Mesenchymal stem cell (in vitro differentiated cells and primary cell): ENCODE measurements around the gene MKKS. TPM values are rescaled to one million over a fixed set of nuclear protein-coding genes. Genes with fewer than 3 reads are reported as not detected.
A peak's percentile ranks its signal among the peaks of the same experiment; 100 is the strongest.

Experiments used
- DNase-seq: peaks from one replicate; pipeline ENCODE4 v3.0.0-alpha.2; 2013
- H2AFZ ChIP-seq: one replicate; pipeline ENCODE4 v1.6.1; 2013; ENCODE audit warnings: low read depth, mild to moderate bottlenecking, control low read depth, inconsistent platforms, low read length, moderate library complexity
- H2AK5ac ChIP-seq: 2 replicates; pipeline ENCODE4 v1.6.1; 2013; ENCODE audit warnings: low read length, moderate library complexity, mild to moderate bottlenecking, inconsistent platforms; ENCODE audit not compliant: severe bottlenecking
- H2BK120ac ChIP-seq: one replicate; pipeline ENCODE4 v1.6.1; 2013; ENCODE audit warnings: low read depth, mild to moderate bottlenecking, inconsistent platforms, low read length, moderate library complexity
- H2BK12ac ChIP-seq, 2 experiments: one replicate each; pipeline ENCODE4 v1.6.1; 2013; ENCODE audit warnings: inconsistent platforms in 2 of 2, low read length in 2 of 2, mild to moderate bottlenecking in 2 of 2, moderate library complexity in 2 of 2, control low read depth in 1 of 2
- H2BK15ac ChIP-seq: one replicate; pipeline ENCODE4 v1.6.1; 2013; ENCODE audit warnings: mild to moderate bottlenecking, low read depth, inconsistent platforms; ENCODE audit not compliant: poor library complexity, severe bottlenecking
- H2BK5ac ChIP-seq: 2 replicates; pipeline ENCODE4 v1.6.1; 2013; ENCODE audit warnings: low read depth, mild to moderate bottlenecking, low read length, control low read depth, inconsistent platforms; ENCODE audit not compliant: poor library complexity, severe bottlenecking
- H3K14ac ChIP-seq, 2 experiments: one replicate each; pipeline ENCODE4 v1.6.1; 2013; ENCODE audit warnings: inconsistent platforms in 2 of 2, low read length in 2 of 2, control low read depth in 1 of 2, mild to moderate bottlenecking in 1 of 2, moderate library complexity in 1 of 2
- H3K18ac ChIP-seq, 2 experiments: one replicate each; pipeline ENCODE4 v1.6.1; 2013; ENCODE audit warnings: inconsistent platforms in 2 of 2, low read length in 2 of 2, control low read depth in 1 of 2, low read depth in 1 of 2, mild to moderate bottlenecking in 1 of 2
- H3K23ac ChIP-seq, 2 experiments: one replicate each; pipeline ENCODE4 v1.6.1; 2013; ENCODE audit warnings: inconsistent platforms in 2 of 2, low read length in 2 of 2, mild to moderate bottlenecking in 2 of 2, moderate library complexity in 2 of 2, control low read depth in 1 of 2
- H3K27ac ChIP-seq: 2 replicates; pipeline ENCODE4 v1.5.1; 2013; ENCODE audit warnings: mild to moderate bottlenecking, moderate library complexity, low read length, control low read depth, inconsistent platforms; ENCODE audit not compliant: poor library complexity, severe bottlenecking
- H3K27me3 ChIP-seq, 2 experiments: 2 replicates each; pipeline versions ENCODE4 v1.6.1 to v1.7.0; 2013; ENCODE audit warnings: low read length in 2 of 2, mild to moderate bottlenecking in 2 of 2, moderate library complexity in 2 of 2, control low read depth in 1 of 2, inconsistent platforms in 1 of 2; ENCODE audit not compliant: control insufficient read depth in 1 of 2, insufficient read depth in 1 of 2
- H3K36me3 ChIP-seq, 2 experiments: 2 replicates each; pipeline versions ENCODE4 v1.6.1 to v1.7.0; 2013; ENCODE audit warnings: low read length in 2 of 2, control low read depth in 1 of 2, inconsistent platforms in 1 of 2, low read depth in 1 of 2, mild to moderate bottlenecking in 1 of 2; ENCODE audit not compliant: insufficient read depth in 2 of 2, control insufficient read depth in 1 of 2
- H3K4ac ChIP-seq, 2 experiments: one replicate each; pipeline ENCODE4 v1.6.1; 2013; ENCODE audit warnings: inconsistent platforms in 2 of 2, low read length in 2 of 2, mild to moderate bottlenecking in 2 of 2, moderate library complexity in 2 of 2, control low read depth in 1 of 2, low read depth in 1 of 2
- H3K4me1 ChIP-seq: 2 replicates; pipeline ENCODE4 v1.6.1; 2013; ENCODE audit warnings: low read depth, low read length, control low read depth; ENCODE audit not compliant: control insufficient read depth, insufficient read depth
- H3K4me2 ChIP-seq: 2 replicates; pipeline ENCODE4 v1.6.1; 2013; ENCODE audit warnings: low read length, mild to moderate bottlenecking, inconsistent platforms; ENCODE audit not compliant: poor library complexity, severe bottlenecking
- H3K4me3 ChIP-seq, 2 experiments: 2 replicates each; pipeline versions ENCODE4 v1.5.1 to v1.7.0; 2013; ENCODE audit warnings: low read length in 2 of 2, mild to moderate bottlenecking in 2 of 2, control low read depth in 1 of 2, low read depth in 1 of 2; ENCODE audit not compliant: insufficient read depth in 1 of 2
- H3K79me1 ChIP-seq: replicated peaks from 2 replicates; pipeline ENCODE4 v1.6.1; 2013; ENCODE audit warnings: mild to moderate bottlenecking, control low read depth, low read length, inconsistent platforms; ENCODE audit not compliant: poor library complexity, severe bottlenecking
- H3K9ac ChIP-seq: 2 replicates; pipeline ENCODE4 v1.7.0; 2013; ENCODE audit warnings: mild to moderate bottlenecking, low read length, moderate library complexity
- H3K9me3 ChIP-seq: 2 replicates; pipeline ENCODE4 v1.7.0; 2013; ENCODE audit warnings: mild to moderate bottlenecking, low read length; ENCODE audit not compliant: control insufficient read depth
- H4K8ac ChIP-seq: one replicate; pipeline ENCODE4 v1.6.1; 2013; ENCODE audit warnings: inconsistent platforms, mild to moderate bottlenecking, low read length, moderate library complexity
- H4K91ac ChIP-seq: one replicate; pipeline ENCODE4 v1.6.1; 2013; ENCODE audit warnings: mild to moderate bottlenecking, low read length, inconsistent platforms
- WGBS: methylation state at CpG from one replicate; pipeline ENCODE4 v1.1.7; 2013; ENCODE audit warnings: mixed read lengths; 5-methylcytosine and 5-hydroxymethylcytosine counted together
- polyA plus RNA-seq, 2 experiments: library from polyadenylated mRNA; stranded (reverse); fragments of 200-250 nt; gene quantifications; one replicate each; pipeline ENCODE4 v1.2.3, GENCODE V29; 2013

Gene MKKS
- 8.4 TPM for polyA plus RNA-seq (2013, experiment 1 of 2)
- 9.5 TPM for polyA plus RNA-seq (2013, experiment 2 of 2)

GRCh38 chr20:10433623-10434466 is at the start of gene MKKS:
Gene MKKS (minus strand): TSS chr20:10434222. CDS start chr20:10413514, 20,708 bp downstream.
- Histone ChIP-seq H2BK12ac (peak within 1 kb of the TSS; percentile 51 to 54), H3K4me2 (peak within 1 kb of the TSS; percentile 95), H3K27ac (peak within 1 kb of the TSS; percentile 88), H3K23ac (peak within 1 kb of the TSS; percentile 34 to 98), H2BK120ac (peak within 1 kb of the TSS; percentile 79), H4K8ac (peak within 1 kb of the TSS; percentile 94), H3K36me3 (no peaks in the 10 kb centered on the region), H3K9me3 (no peaks in the 10 kb centered on the region), H3K4ac (peak within 1 kb of the TSS; percentile 81 to 90), H4K91ac (peak within 1 kb of the TSS; percentile 96), H2AK5ac (no peak within 1 kb of the TSS), H3K27me3 (no peaks in the 10 kb centered on the region), H3K79me1 (peaks cover 33% of the 10 kb centered on the region), H2BK5ac (peak within 1 kb of the TSS; percentile 46), H2AFZ (peak within 1 kb of the TSS; percentile 89), H3K4me1 (peaks cover 6% of the 10 kb centered on the region), H3K9ac (peak within 1 kb of the TSS; percentile 99), H3K18ac (peak within 1 kb of the TSS; percentile 82 to 94), H3K14ac (peak within 1 kb of the TSS in 1 of 2 experiments; percentile 98), H3K4me3 (peak within 1 kb of the TSS; percentile 84 to 98), H2BK15ac (peak within 1 kb of the TSS; percentile 67)
- 0% methylated on average over 54 of the region's 73 CpGs for whole genome bisulfite sequencing
- DNase-seq = peak; percentile 95

GRCh38 chr20:10483691-10484090 is 49.7 kb upstream of the MKKS start:
- no peak overlapping the region for H3K23ac ChIP-seq
- H3K4me2 ChIP-seq = no peak overlapping the region
- no peak overlapping the region for H2AFZ ChIP-seq
- 78% methylated on average over 2 of the region's 2 CpGs for WGBS
- peaks cover 3% of the 10 kb centered on the region for H3K4me1 ChIP-seq
- no peak overlapping the region for H4K91ac ChIP-seq
- no peak overlapping the region for H3K9ac ChIP-seq
- H3K27ac ChIP-seq = no peak overlapping the region
- no peak overlapping the region for H2AK5ac ChIP-seq
- no peaks in the 10 kb centered on the region for H3K27me3 ChIP-seq
- peaks cover 13% of the 10 kb centered on the region for H3K79me1 ChIP-seq
- no peak for DNase-seq
- no peak overlapping the region for H2BK5ac ChIP-seq
- no peak overlapping the region for H3K4ac ChIP-seq
- H2BK120ac ChIP-seq = no peak overlapping the region
- H3K14ac ChIP-seq = no peak overlapping the region
- no peak overlapping the region for H2BK15ac ChIP-seq
- H2BK12ac ChIP-seq = no peak overlapping the region
- H3K36me3 ChIP-seq = no peaks in the 10 kb centered on the region
- H3K18ac ChIP-seq = no peak overlapping the region
- H3K4me3 ChIP-seq = no peak overlapping the region
- no peak overlapping the region for H4K8ac ChIP-seq
- no peaks in the 10 kb centered on the region for H3K9me3 ChIP-seq

- Histone ChIP-seq H3K14ac (no peak overlapping the region), H3K4me2 (no peak overlapping the region), H2BK5ac (no peak overlapping the region), H3K4ac (no peak overlapping the region), H2BK120ac (no peak overlapping the region), H3K9me3 (no peaks in the 10 kb centered on the region), H3K79me1 (peaks cover 13% of the 10 kb centered on the region), H4K8ac (no peak overlapping the region), H3K23ac (no peak overlapping the region), H3K18ac (peak overlapping the region in 1 of 2 experiments; percentile 34), H3K27ac (no peak overlapping the region), H2BK15ac (no peak overlapping the region), H4K91ac (no peak overlapping the region), H3K4me1 (no peaks in the 10 kb centered on the region), H2AK5ac (no peak overlapping the region), H3K9ac (no peak overlapping the region), H2AFZ (no peak overlapping the region), H3K36me3 (no peaks in the 10 kb centered on the region), H2BK12ac (no peak overlapping the region), H3K27me3 (no peaks in the 10 kb centered on the region), H3K4me3 (no peak overlapping the region)
- no peak for DNase-seq
- 83% methylated on average over 5 of the region's 5 CpGs for WGBS
These were observed 47.7 kb upstream of the MKKS start for GRCh38 chr20:10481676-10482075.

GRCh38 chr20:10478930-10479329 is 44.9 kb upstream of the MKKS start:
- WGBS = 100% methylated on average over 2 of the region's 4 CpGs
- H3K4me2 ChIP-seq = no peak overlapping the region
- H3K27me3 ChIP-seq = no peaks in the 10 kb centered on the region
- no peak overlapping the region for H2BK12ac ChIP-seq
- no peaks in the 10 kb centered on the region for H3K36me3 ChIP-seq
- no peak overlapping the region for H2AFZ ChIP-seq
- H3K9ac ChIP-seq = no peak overlapping the region
- peaks cover 21% of the 10 kb centered on the region for H3K79me1 ChIP-seq
- H3K27ac ChIP-seq = no peak overlapping the region
- H2AK5ac ChIP-seq = no peak overlapping the region
- no peak overlapping the region for H4K8ac ChIP-seq
- H3K14ac ChIP-seq = no peak overlapping the region
- no peak overlapping the region for H3K18ac ChIP-seq
- H4K91ac ChIP-seq = no peak overlapping the region
- no peaks in the 10 kb centered on the region for H3K9me3 ChIP-seq
- H3K4me3 ChIP-seq = no peak overlapping the region
- H3K4me1 ChIP-seq = no peaks in the 10 kb centered on the region
- H2BK120ac ChIP-seq = no peak overlapping the region
- DNase-seq = no peak
- H3K4ac ChIP-seq = no peak overlapping the region
- no peak overlapping the region for H2BK15ac ChIP-seq
- no peak overlapping the region for H2BK5ac ChIP-seq
- H3K23ac ChIP-seq = no peak overlapping the region
